ENCODE data around the gene TMEM208. TPM values are rescaled to one million over a fixed set of nuclear protein-coding genes. Genes with fewer than 3 reads are reported as not detected.

Gene TMEM208
- total and polyA plus RNA-seq, 2 of the 8 experiments (the other 6 are each of a cell fraction or from before 2014, with no cell fraction given) = 37.7 to 100.0 TPM

DNA sequence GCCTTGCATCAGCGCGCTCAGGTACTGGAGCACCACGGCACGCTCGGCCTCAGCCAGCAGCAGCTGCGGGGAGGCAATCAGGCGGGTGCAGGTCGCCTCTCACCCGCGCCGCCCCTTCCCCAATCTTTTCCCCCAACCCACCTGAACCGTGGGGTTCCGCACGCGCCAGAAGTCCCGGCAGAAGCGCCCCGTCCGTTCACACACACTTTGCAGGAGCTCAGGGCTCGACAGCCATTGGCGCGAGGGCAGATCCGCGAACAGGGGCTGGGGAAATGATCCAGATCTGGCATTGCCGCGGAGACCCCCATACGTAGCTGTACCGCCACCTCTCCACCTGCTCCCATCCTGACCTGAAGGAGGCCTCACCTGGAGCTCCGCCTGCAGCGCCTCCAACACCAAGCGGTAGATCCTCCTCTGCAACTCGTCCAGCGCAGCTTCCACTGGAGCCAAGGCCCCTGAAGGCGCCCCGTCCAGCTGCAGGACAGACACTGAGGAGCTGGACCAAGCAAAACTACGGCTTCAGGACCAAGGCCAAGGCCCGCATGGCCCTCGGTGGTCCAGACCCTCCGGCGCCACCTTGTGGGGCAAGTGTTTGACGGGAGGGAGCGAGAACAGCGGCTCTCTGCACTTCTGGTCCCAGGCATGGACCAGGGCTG, 41.8 kb upstream of the TMEM208 start (continued):
- TF ChIP-seq, protein P1, sequence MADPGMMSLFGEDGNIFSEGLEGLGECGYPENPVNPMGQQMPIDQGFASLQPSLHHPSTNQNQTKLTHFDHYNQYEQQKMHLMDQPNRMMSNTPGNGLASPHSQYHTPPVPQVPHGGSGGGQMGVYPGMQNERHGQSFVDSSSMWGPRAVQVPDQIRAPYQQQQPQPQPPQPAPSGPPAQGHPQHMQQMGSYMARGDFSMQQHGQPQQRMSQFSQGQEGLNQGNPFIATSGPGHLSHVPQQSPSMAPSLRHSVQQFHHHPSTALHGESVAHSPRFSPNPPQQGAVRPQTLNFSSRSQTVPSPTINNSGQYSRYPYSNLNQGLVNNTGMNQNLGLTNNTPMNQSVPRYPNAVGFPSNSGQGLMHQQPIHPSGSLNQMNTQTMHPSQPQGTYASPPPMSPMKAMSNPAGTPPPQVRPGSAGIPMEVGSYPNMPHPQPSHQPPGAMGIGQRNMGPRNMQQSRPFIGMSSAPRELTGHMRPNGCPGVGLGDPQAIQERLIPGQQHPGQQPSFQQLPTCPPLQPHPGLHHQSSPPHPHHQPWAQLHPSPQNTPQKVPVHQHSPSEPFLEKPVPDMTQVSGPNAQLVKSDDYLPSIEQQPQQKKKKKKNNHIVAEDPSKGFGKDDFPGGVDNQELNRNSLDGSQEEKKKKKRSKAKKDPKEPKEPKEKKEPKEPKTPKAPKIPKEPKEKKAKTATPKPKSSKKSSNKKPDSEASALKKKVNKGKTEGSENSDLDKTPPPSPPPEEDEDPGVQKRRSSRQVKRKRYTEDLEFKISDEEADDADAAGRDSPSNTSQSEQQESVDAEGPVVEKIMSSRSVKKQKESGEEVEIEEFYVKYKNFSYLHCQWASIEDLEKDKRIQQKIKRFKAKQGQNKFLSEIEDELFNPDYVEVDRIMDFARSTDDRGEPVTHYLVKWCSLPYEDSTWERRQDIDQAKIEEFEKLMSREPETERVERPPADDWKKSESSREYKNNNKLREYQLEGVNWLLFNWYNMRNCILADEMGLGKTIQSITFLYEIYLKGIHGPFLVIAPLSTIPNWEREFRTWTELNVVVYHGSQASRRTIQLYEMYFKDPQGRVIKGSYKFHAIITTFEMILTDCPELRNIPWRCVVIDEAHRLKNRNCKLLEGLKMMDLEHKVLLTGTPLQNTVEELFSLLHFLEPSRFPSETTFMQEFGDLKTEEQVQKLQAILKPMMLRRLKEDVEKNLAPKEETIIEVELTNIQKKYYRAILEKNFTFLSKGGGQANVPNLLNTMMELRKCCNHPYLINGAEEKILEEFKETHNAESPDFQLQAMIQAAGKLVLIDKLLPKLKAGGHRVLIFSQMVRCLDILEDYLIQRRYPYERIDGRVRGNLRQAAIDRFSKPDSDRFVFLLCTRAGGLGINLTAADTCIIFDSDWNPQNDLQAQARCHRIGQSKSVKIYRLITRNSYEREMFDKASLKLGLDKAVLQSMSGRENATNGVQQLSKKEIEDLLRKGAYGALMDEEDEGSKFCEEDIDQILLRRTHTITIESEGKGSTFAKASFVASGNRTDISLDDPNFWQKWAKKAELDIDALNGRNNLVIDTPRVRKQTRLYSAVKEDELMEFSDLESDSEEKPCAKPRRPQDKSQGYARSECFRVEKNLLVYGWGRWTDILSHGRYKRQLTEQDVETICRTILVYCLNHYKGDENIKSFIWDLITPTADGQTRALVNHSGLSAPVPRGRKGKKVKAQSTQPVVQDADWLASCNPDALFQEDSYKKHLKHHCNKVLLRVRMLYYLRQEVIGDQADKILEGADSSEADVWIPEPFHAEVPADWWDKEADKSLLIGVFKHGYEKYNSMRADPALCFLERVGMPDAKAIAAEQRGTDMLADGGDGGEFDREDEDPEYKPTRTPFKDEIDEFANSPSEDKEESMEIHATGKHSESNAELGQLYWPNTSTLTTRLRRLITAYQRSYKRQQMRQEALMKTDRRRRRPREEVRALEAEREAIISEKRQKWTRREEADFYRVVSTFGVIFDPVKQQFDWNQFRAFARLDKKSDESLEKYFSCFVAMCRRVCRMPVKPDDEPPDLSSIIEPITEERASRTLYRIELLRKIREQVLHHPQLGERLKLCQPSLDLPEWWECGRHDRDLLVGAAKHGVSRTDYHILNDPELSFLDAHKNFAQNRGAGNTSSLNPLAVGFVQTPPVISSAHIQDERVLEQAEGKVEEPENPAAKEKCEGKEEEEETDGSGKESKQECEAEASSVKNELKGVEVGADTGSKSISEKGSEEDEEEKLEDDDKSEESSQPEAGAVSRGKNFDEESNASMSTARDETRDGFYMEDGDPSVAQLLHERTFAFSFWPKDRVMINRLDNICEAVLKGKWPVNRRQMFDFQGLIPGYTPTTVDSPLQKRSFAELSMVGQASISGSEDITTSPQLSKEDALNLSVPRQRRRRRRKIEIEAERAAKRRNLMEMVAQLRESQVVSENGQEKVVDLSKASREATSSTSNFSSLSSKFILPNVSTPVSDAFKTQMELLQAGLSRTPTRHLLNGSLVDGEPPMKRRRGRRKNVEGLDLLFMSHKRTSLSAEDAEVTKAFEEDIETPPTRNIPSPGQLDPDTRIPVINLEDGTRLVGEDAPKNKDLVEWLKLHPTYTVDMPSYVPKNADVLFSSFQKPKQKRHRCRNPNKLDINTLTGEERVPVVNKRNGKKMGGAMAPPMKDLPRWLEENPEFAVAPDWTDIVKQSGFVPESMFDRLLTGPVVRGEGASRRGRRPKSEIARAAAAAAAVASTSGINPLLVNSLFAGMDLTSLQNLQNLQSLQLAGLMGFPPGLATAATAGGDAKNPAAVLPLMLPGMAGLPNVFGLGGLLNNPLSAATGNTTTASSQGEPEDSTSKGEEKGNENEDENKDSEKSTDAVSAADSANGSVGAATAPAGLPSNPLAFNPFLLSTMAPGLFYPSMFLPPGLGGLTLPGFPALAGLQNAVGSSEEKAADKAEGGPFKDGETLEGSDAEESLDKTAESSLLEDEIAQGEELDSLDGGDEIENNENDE (IDR thresholded peaks at IDR 0.05; ENCODE audit: insufficient replicate concordance, low read length) = no peak
- TF ChIP-seq PHF8 (conservative IDR thresholded peaks at IDR 0.05; ENCODE audit: low read depth, low read length) = no peak
- TF ChIP-seq RBBP5 (IDR thresholded peaks at IDR 0.05; ENCODE audit: borderline replicate concordance, low read depth, low read length) = 0 out of 2 replicates have a peak, but pooled peaks have one; percentile 66
- peak; percentile 42 for TF ChIP-seq RNF2 (IDR thresholded peaks at IDR 0.05; ENCODE audit: borderline replicate concordance, low read depth, low read length, missing control alignments, poor library complexity, severe bottlenecking)
- TF ChIP-seq CHD2 (IDR thresholded peaks at IDR 0.05; ENCODE audit: low read length) = peak; percentile 67; the same call in 1 of the 2 replicates
- TF ChIP-seq POLR2A (IDR thresholded peaks at IDR 0.05; ENCODE audit: control extremely low read depth in 1 of 2, low read depth in 2 of 2, low read length in 2 of 2) = no peak
- TF ChIP-seq SAP30 (IDR thresholded peaks at IDR 0.05; ENCODE audit: insufficient read depth, insufficient replicate concordance, low read length) = peak; percentile 97
- TF ChIP-seq CBX8 (IDR thresholded peaks at IDR 0.05; ENCODE audit: borderline replicate concordance, low read depth, low read length) = no peak
- TF ChIP-seq SP4 (IDR thresholded peaks at IDR 0.05; ENCODE audit: low read length) = peak; percentile 74; the same call in 1 of the 2 replicates
- peak; percentile 64 for TF ChIP-seq EZH2 (IDR thresholded peaks at IDR 0.05; ENCODE audit: low read depth, low read length, severe bottlenecking)
